Sigmoid colon (tissue), 7 donors: Measurements from ENCODE around the gene GRB10. TPM values are rescaled to one million over a fixed set of nuclear protein-coding genes. Genes with fewer than 3 reads are reported as not detected.

ENCODE experiments used
- DNase-seq: peaks from one replicate; pipeline ENCODE4 v3.0.0-alpha.2; 2019
- H3K27ac ChIP-seq, 4 donors: fragments of 200-600 bp; sonication (generic); one replicate each; pipeline ENCODE4 v1.5.1; 2016 to 2019; ENCODE audit warnings: mild to moderate bottlenecking in 1 of 4
- H3K27me3 ChIP-seq, 3 donors: fragments of 200-600 bp; sonication (generic); one replicate each; pipeline ENCODE4 v1.5.1; 2019; ENCODE audit warnings: mild to moderate bottlenecking in 1 of 3
- H3K36me3 ChIP-seq, 4 donors: fragments of 200-600 bp; sonication (generic); one replicate each; pipeline ENCODE4 v1.5.1; 2016 to 2019
- H3K4me1 ChIP-seq, 4 donors: fragments of 200-600 bp; sonication (generic); one replicate each; pipeline ENCODE4 v1.5.1; 2017 to 2019
- H3K4me3 ChIP-seq, 4 donors: fragments of 200-600 bp; sonication (generic); one replicate each; pipeline ENCODE4 v1.5.1; 2017 to 2019; ENCODE audit warnings: mild to moderate bottlenecking in 2 of 4, moderate library complexity in 1 of 4
- H3K9me3 ChIP-seq, 4 donors: fragments of 200-600 bp in 3 of 4; sonication (generic) in 3 of 4; one replicate each; pipeline versions ENCODE4 v1.5.1 to v1.6.1; 2013 to 2019
- CTCF ChIP-seq, 4 experiments: fragments of 450-650 bp in 3 of 4; fragments of 200-600 bp in 1 of 4; IDR thresholded peaks; one replicate each; pipeline ENCODE4 v1.5.1; 2016 to 2019; ENCODE audit warnings: antibody characterized with exemption in 4 of 4, mild to moderate bottlenecking in 3 of 4, moderate library complexity in 2 of 4
- EP300 ChIP-seq, 4 donors: sonication (generic); formaldehyde crosslinking; IDR thresholded peaks; one replicate each; pipeline ENCODE4 v1.6.1; 2017; ENCODE audit warnings: antibody characterized with exemption in 4 of 4
- POLR2A ChIP-seq, 2 donors: fragments of 450-650 bp; IDR thresholded peaks; one replicate each; pipeline ENCODE4 v1.6.1; 2016; ENCODE audit warnings: antibody characterized with exemption in 2 of 2, mild to moderate bottlenecking in 2 of 2, moderate library complexity in 2 of 2
- POLR2AphosphoS5 ChIP-seq, 4 donors: sonication (generic); formaldehyde crosslinking; IDR thresholded peaks; one replicate each; pipeline ENCODE4 v1.6.1; 2017; ENCODE audit warnings: antibody characterized with exemption in 4 of 4
- WGBS, 2 donors: extraction: QIAGEN DNeasy Blood & Tissue Kit; methylation state at CpG; one replicate each; pipeline ENCODE4 v1.1.7; 2013; 5-methylcytosine and 5-hydroxymethylcytosine counted together
- intact Hi-C: fragments of 100-400 bp; cut with DNase I; formaldehyde crosslinking; loops from one replicate; pipeline ENCODE4 v1.15.1; 2023
- polyA plus RNA-seq, 3 donors: library from polyadenylated mRNA; stranded (reverse); fragments of 200-250 nt; gene quantifications; one replicate each; pipeline ENCODE4 v1.2.3, GENCODE V29; 2013
- total RNA-seq, 4 donors: library from RNA; depleted of rRNA; stranded (reverse); fragments of >200 nt; gene quantifications; one replicate each; pipeline ENCODE4 v1.1.0, GENCODE V29; 2016
- donor health status: healthy with polysubstance abuse.
- donor health status: Bipolar disorder and iron deficiency.
- donor health status: healthy.

Gene GRB10
- total and polyA plus RNA-seq, 7 donors, result 2.1 to 83.6 (median 49.2) TPM

GRCh38 chr7:50706469-50706937, 76.2 kb downstream of the GRB10 start:
- Histone ChIP-seq H3K4me1 (peaks cover 0 to 68% (median 65%) of the 10 kb centered on the region in 4 donors), H3K27me3 (no peaks in the 10 kb centered on the region), H3K27ac (peak overlapping the region; percentile 68 to 77 (median 75)), H3K9me3 (no peaks in the 10 kb centered on the region), H3K4me3 (no peak overlapping the region), H3K36me3 (peaks cover 0 to 18% (median 2%) of the 10 kb centered on the region in 4 donors)
- intact Hi-C loops, result no loop called here
- no peak for TF ChIP-seq POLR2A (IDR thresholded peaks at IDR 0.05)
- no peak for TF ChIP-seq POLR2AphosphoS5 (IDR thresholded peaks at IDR 0.05)
- no peak for TF ChIP-seq CTCF (IDR thresholded peaks at IDR 0.05)
- TF ChIP-seq EP300 (IDR thresholded peaks at IDR 0.05), result no peak
- 64 to 89% methylated on average over 5 of the region's 5 CpGs for WGBS, 2 donors
- no peak for DNase-seq

GRCh38 chr7:50704844-50705243, 77.9 kb downstream of the GRB10 start:
- no peaks in the 10 kb centered on the region for H3K27me3 ChIP-seq
- H3K36me3 ChIP-seq, result peaks cover 0 to 19% (median 2%) of the 10 kb centered on the region in 4 donors
- H3K4me1 ChIP-seq, result peaks cover 0 to 57% (median 52%) of the 10 kb centered on the region in 4 donors
- intact Hi-C loops, result no loop called here
- 95 to 97% methylated on average over 6 of the region's 6 CpGs for WGBS, 2 donors
- H3K4me3 ChIP-seq, result no peak overlapping the region
- H3K27ac ChIP-seq, result no peak overlapping the region
- no peaks in the 10 kb centered on the region for H3K9me3 ChIP-seq
- TF ChIP-seq POLR2AphosphoS5 (IDR thresholded peaks at IDR 0.05) (no peak), POLR2A (IDR thresholded peaks at IDR 0.05) (no peak), EP300 (IDR thresholded peaks at IDR 0.05) (no peak), CTCF (IDR thresholded peaks at IDR 0.05) (no peak)
- no peak for DNase-seq

- peaks cover 0 to 56% (median 45%) of the 10 kb centered on the region in 4 donors for H3K4me1 ChIP-seq
- 95 to 96% methylated on average over 6 of the region's 6 CpGs for WGBS, 2 donors
- no peaks in the 10 kb centered on the region for H3K27me3 ChIP-seq
- no peak overlapping the region for H3K27ac ChIP-seq
- no peaks in the 10 kb centered on the region for H3K9me3 ChIP-seq
- intact Hi-C loops, result no loop called here
- H3K36me3 ChIP-seq, result peaks cover 0 to 19% (median 2%) of the 10 kb centered on the region in 4 donors
- DNase-seq, result no peak
- H3K4me3 ChIP-seq, result no peak overlapping the region
- no peak for TF ChIP-seq EP300 (IDR thresholded peaks at IDR 0.05)
Measured at GRCh38 chr7:50703654-50704053, 79.0 kb downstream of the GRB10 start.

GRCh38 chr7:50699143-50699542, 83.6 kb downstream of the GRB10 start:
- no peaks in the 10 kb centered on the region for H3K27me3 ChIP-seq
- peak overlapping the region in 3 of 4 donors; percentile 75 to 84 (median 81) for H3K27ac ChIP-seq
- TF ChIP-seq POLR2A (IDR thresholded peaks at IDR 0.05), result no peak
- no peak for TF ChIP-seq POLR2AphosphoS5 (IDR thresholded peaks at IDR 0.05)
- TF ChIP-seq CTCF (IDR thresholded peaks at IDR 0.05), result no peak
- no peak for TF ChIP-seq EP300 (IDR thresholded peaks at IDR 0.05)
- no peak for DNase-seq
- peaks cover 0 to 51% (median 31%) of the 10 kb centered on the region in 4 donors for H3K4me1 ChIP-seq
- H3K36me3 ChIP-seq, result peaks cover 0 to 19% (median 2%) of the 10 kb centered on the region in 4 donors
- H3K4me3 ChIP-seq, result no peak overlapping the region
- H3K9me3 ChIP-seq, result no peaks in the 10 kb centered on the region
- intact Hi-C loops, result no loop called here

GRCh38 chr7:50697748-50698147, 84.9 kb downstream of the GRB10 start:
- Histone ChIP-seq H3K9me3 (no peaks in the 10 kb centered on the region), H3K4me1 (peaks cover 0 to 59% (median 35%) of the 10 kb centered on the region in 4 donors), H3K27me3 (no peaks in the 10 kb centered on the region), H3K36me3 (peaks cover 0 to 14% (median 2%) of the 10 kb centered on the region in 4 donors), H3K4me3 (no peak overlapping the region), H3K27ac (peak overlapping the region in 3 of 4 donors; percentile 75 to 84 (median 81))
- intact Hi-C loops, result no loop called here
- DNase-seq, result peak; percentile 92
- TF ChIP-seq CTCF (IDR thresholded peaks at IDR 0.05), result no peak
- TF ChIP-seq EP300 (IDR thresholded peaks at IDR 0.05), result peak in 2 of 4 donors; percentile 24 to 42
- TF ChIP-seq POLR2AphosphoS5 (IDR thresholded peaks at IDR 0.05), result peak; percentile 57 to 74 (median 64)
- WGBS, 2 donors, result 68 to 71% methylated on average over 1 of the region's 1 CpG
